ENCODE data around the gene GLRA2. TPM values are rescaled to one million over a fixed set of nuclear protein-coding genes. Genes with fewer than 3 reads are reported as not detected.

Gene GLRA2
- total RNA-seq, 1 donor from 2014 or later: not detected

GRCh38 chrX:14564058-14564457, 34.7 kb downstream of the GLRA2 start:
- no peak for TF ChIP-seq CTCF (IDR thresholded peaks at IDR 0.05)
- Histone ChIP-seq H3K4me3 (no peak overlapping the region), H3K36me3 (no peaks in the 10 kb centered on the region), H3K9me3 (no peaks in the 10 kb centered on the region), H3K4me1 (no peaks in the 10 kb centered on the region), H3K27ac (no peak overlapping the region), H3K27me3 (ENCODE audit: low read depth) (no peaks in the 10 kb centered on the region)
- no peak for DNase-seq
- intact Hi-C loops (cut with DNase I): no loop called here
- ATAC-seq: no peak

GRCh38 chrX:14573161-14573560, 43.8 kb downstream of the GLRA2 start:
- no peak for TF ChIP-seq CTCF (IDR thresholded peaks at IDR 0.05)
- Histone ChIP-seq H3K4me3 (no peak overlapping the region), H3K4me1 (no peaks in the 10 kb centered on the region), H3K27ac (no peak overlapping the region), H3K9me3 (no peaks in the 10 kb centered on the region), H3K27me3 (ENCODE audit: low read depth) (no peaks in the 10 kb centered on the region), H3K36me3 (no peaks in the 10 kb centered on the region)
- intact Hi-C loops (cut with DNase I): no loop called here
- ATAC-seq (no peak), DNase-seq (no peak)

- Histone ChIP-seq H3K36me3 (no peaks in the 10 kb centered on the region), H3K4me1 (no peaks in the 10 kb centered on the region), H3K9me3 (no peaks in the 10 kb centered on the region), H3K27me3 (ENCODE audit: low read depth) (no peaks in the 10 kb centered on the region), H3K4me3 (no peak overlapping the region), H3K27ac (no peak overlapping the region)
- no peak for TF ChIP-seq CTCF (IDR thresholded peaks at IDR 0.05)
- intact Hi-C loops (cut with DNase I): no loop called here
- no peak for ATAC-seq
- no peak for DNase-seq
Measured at GRCh38 chrX:14581081-14581480, 51.7 kb downstream of the GLRA2 start.

GRCh38 chrX:14584548-14584947, 55.2 kb downstream of the GLRA2 start:
- no peak overlapping the region for H3K27ac ChIP-seq
- ATAC-seq (no peak), DNase-seq (no peak)
- H3K4me1 ChIP-seq: no peaks in the 10 kb centered on the region
- TF ChIP-seq CTCF (IDR thresholded peaks at IDR 0.05): no peak
- no peaks in the 10 kb centered on the region for H3K27me3 ChIP-seq (ENCODE audit: low read depth)
- H3K36me3 ChIP-seq: no peaks in the 10 kb centered on the region
- H3K9me3 ChIP-seq: no peaks in the 10 kb centered on the region
- no peak overlapping the region for H3K4me3 ChIP-seq
- intact Hi-C loops (cut with DNase I): no loop called here

- ATAC-seq (no peak), DNase-seq (no peak)
- intact Hi-C loops (cut with DNase I): no loop called here
- H3K27me3 ChIP-seq (ENCODE audit: low read depth): no peaks in the 10 kb centered on the region
- H3K36me3 ChIP-seq: no peaks in the 10 kb centered on the region
- no peak overlapping the region for H3K27ac ChIP-seq
- no peaks in the 10 kb centered on the region for H3K4me1 ChIP-seq
- no peak overlapping the region for H3K4me3 ChIP-seq
- TF ChIP-seq CTCF (IDR thresholded peaks at IDR 0.05): no peak
- H3K9me3 ChIP-seq: no peaks in the 10 kb centered on the region
Measured at GRCh38 chrX:14590216-14590615, 60.9 kb downstream of the GLRA2 start.
